HG03196 (cell line): ENCODE data around the gene SDCCAG8.
A peak's percentile ranks its signal among the peaks of the same experiment; 100 is the strongest.
"Not testable (repeated sequence)": the region's sequence is repeated elsewhere in the genome, so short reads cannot be mapped to it uniquely, and the experiment has no call there.

Source experiments
- ATAC-seq: cut with Tn5 transposase; IDR thresholded peaks from one replicate; pipeline ENCODE4 v1.9.1; 2021; ENCODE audit not compliant: unreplicated experiment

Gene SDCCAG8

GRCh38 chr1:243255791-243256512, at the start of gene SDCCAG8:
Gene SDCCAG8 (plus strand): TSS chr1:243256041. CDS start chr1:243256174, 133 bp downstream.
- ATAC-seq: peak; percentile 80

- ATAC-seq: not testable (repeated sequence)
These were observed 43.9 kb upstream of the SDCCAG8 start for GRCh38 chr1:243211984-243212383.

- ATAC-seq: no peak
These were observed 42.6 kb upstream of the SDCCAG8 start for GRCh38 chr1:243213045-243213787.

GRCh38 chr1:243215276-243215875, 40.5 kb upstream of the SDCCAG8 start:
- not testable (repeated sequence) for ATAC-seq

GRCh38 chr1:243216741-243217140, 39.1 kb upstream of the SDCCAG8 start:
- no peak for ATAC-seq

- ATAC-seq: no peak
These were observed 38.5 kb upstream of the SDCCAG8 start for GRCh38 chr1:243217349-243217748.

- no peak for ATAC-seq
These were observed 37.8 kb upstream of the SDCCAG8 start for GRCh38 chr1:243218059-243218458.

- ATAC-seq: no peak
These were observed 28.2 kb upstream of the SDCCAG8 start for GRCh38 chr1:243227622-243228021.

GRCh38 chr1:243229526-243229925, 26.3 kb upstream of the SDCCAG8 start:
- no peak for ATAC-seq

GRCh38 chr1:243230914-243231313, 24.9 kb upstream of the SDCCAG8 start:
- ATAC-seq: no peak

GRCh38 chr1:243233908-243234307, 21.9 kb upstream of the SDCCAG8 start:
- no peak for ATAC-seq

- ATAC-seq: no peak
These were observed 20.7 kb upstream of the SDCCAG8 start for GRCh38 chr1:243234978-243235647.

- ATAC-seq: peak; percentile 62
These were observed 19.1 kb upstream of the SDCCAG8 start for GRCh38 chr1:243236604-243237252.

- ATAC-seq: no peak
These were observed 11.4 kb upstream of the SDCCAG8 start for GRCh38 chr1:243244432-243244841.

GRCh38 chr1:243246916-243247315, 8.9 kb upstream of the SDCCAG8 start:
- ATAC-seq: no peak

- no peak for ATAC-seq
These were observed 7.9 kb upstream of the SDCCAG8 start for GRCh38 chr1:243247901-243248300.

- ATAC-seq: no peak
These were observed 6.6 kb upstream of the SDCCAG8 start for GRCh38 chr1:243249214-243249613.

GRCh38 chr1:243250102-243250501, 5.7 kb upstream of the SDCCAG8 start:
- no peak for ATAC-seq

GRCh38 chr1:243251539-243251938, 4.3 kb upstream of the SDCCAG8 start:
- ATAC-seq: no peak

GRCh38 chr1:243253211-243253925, 2.5 kb upstream of the SDCCAG8 start:
- no peak for ATAC-seq
